WTC11 (cell line): ENCODE data around the gene CHD6. TPM values are rescaled to one million over a fixed set of nuclear protein-coding genes. Genes with fewer than 3 reads are reported as not detected.

ENCODE experiments used
- ATAC-seq: fragments of 200-7000 bp; cut with Tn5 transposase; 2 replicates; pipeline ENCODE4 v1.10.0; 2021; ENCODE audit warnings: mild to moderate bottlenecking, moderate library complexity
- CTCF ChIA-PET: fragments of 300-600 bp; sonication (Branson Sonifier 250); formaldehyde crosslinking; loops from one replicate; lab custom pipeline; 2021; ENCODE audit warnings: antibody characterized with exemption; lab: Charles Lee
- POLR2A ChIA-PET: fragments of 350-600 bp; sonication (Branson Sonifier 250); formaldehyde crosslinking; loops from one replicate; lab custom pipeline; 2021; ENCODE audit warnings: antibody characterized with exemption; lab: Charles Lee
- DNase-seq: peaks from one replicate; pipeline ENCODE4 v3.0.0; 2021; ENCODE audit warnings: low spot score
- H3K27ac Mint-ChIP-seq: 2 replicates; pipeline ENCODE4 v1.8.0; 2021; ENCODE audit warnings: mixed read lengths
- H3K27me3 Mint-ChIP-seq: 2 replicates; pipeline ENCODE4 v1.8.0; 2021; ENCODE audit warnings: low read depth, mild to moderate bottlenecking, moderate library complexity, mixed read lengths
- H3K36me3 Mint-ChIP-seq: 2 replicates; pipeline ENCODE4 v1.8.0; 2021; ENCODE audit warnings: mixed read lengths
- H3K4me1 Mint-ChIP-seq: 2 replicates; pipeline ENCODE4 v1.8.0; 2022; ENCODE audit warnings: mixed read lengths
- H3K4me3 Mint-ChIP-seq: 2 replicates; pipeline ENCODE4 v1.8.0; 2021; ENCODE audit warnings: mild to moderate bottlenecking, moderate library complexity, mixed read lengths
- H3K9me3 Mint-ChIP-seq: 2 replicates; pipeline ENCODE4 v1.8.0; 2021; ENCODE audit warnings: mixed read lengths
- CTCF ChIP-seq: fragments of 200-600 bp; IDR thresholded peaks from 2 replicates; pipeline ENCODE4 v1.8.0; 2022; ENCODE audit warnings: antibody characterized with exemption
- EMX1 ChIP-seq: fragments of 250-450 bp; sonication (Bioruptor Pico); IDR thresholded peaks from 2 replicates; pipeline ENCODE4 v1.8.0; 2021; ENCODE audit warnings: mild to moderate bottlenecking
- FOXJ3 ChIP-seq: sonication (generic); formaldehyde crosslinking; IDR thresholded peaks from 2 replicates; pipeline ENCODE4 v1.9.0; 2021; ENCODE audit warnings: missing genetic modification reagents, mild to moderate bottlenecking, borderline replicate concordance
- FOXP1 ChIP-seq: sonication (generic); formaldehyde crosslinking; IDR thresholded peaks from 2 replicates; pipeline ENCODE4 v1.8.0; 2022; ENCODE audit warnings: missing genetic modification reagents, mild to moderate bottlenecking, moderate library complexity, borderline replicate concordance
- HMGA2 ChIP-seq: fragments of 250-450 bp; sonication (Bioruptor Pico); IDR thresholded peaks from 2 replicates; pipeline ENCODE4 v1.4.0; 2021; ENCODE audit warnings: mild to moderate bottlenecking, moderate library complexity
- JAZF1 ChIP-seq: fragments of 250-450 bp; sonication (Bioruptor Pico); IDR thresholded peaks from 2 replicates; pipeline ENCODE4 v1.9.0; 2021; ENCODE audit warnings: moderate library complexity, mild to moderate bottlenecking, inconsistent platforms
- JUN ChIP-seq: sonication (generic); formaldehyde crosslinking; IDR thresholded peaks from 2 replicates; pipeline ENCODE4 v1.8.0; 2023; ENCODE audit warnings: mild to moderate bottlenecking, missing genetic modification reagents
- MAX ChIP-seq: sonication (generic); formaldehyde crosslinking; IDR thresholded peaks from 2 replicates; pipeline ENCODE4 v1.8.0; 2022; ENCODE audit warnings: mild to moderate bottlenecking, missing genetic modification reagents
- NFYB ChIP-seq: sonication (generic); formaldehyde crosslinking; conservative IDR thresholded peaks from 2 replicates; pipeline ENCODE4 v1.8.0; 2022; ENCODE audit warnings: low read depth, missing genetic modification reagents
- NR1H2 ChIP-seq: sonication (generic); formaldehyde crosslinking; IDR thresholded peaks from 2 replicates; pipeline ENCODE4 v1.9.0; 2021; ENCODE audit warnings: mild to moderate bottlenecking, moderate library complexity, missing genetic modification reagents
- NR2C2 ChIP-seq: sonication (generic); formaldehyde crosslinking; IDR thresholded peaks from 2 replicates; pipeline ENCODE4 v1.8.0; 2022; ENCODE audit warnings: mild to moderate bottlenecking, missing genetic modification reagents
- PRDM15 ChIP-seq: sonication (generic); formaldehyde crosslinking; IDR thresholded peaks from 2 replicates; pipeline ENCODE4 v1.8.0; 2022; ENCODE audit warnings: missing genetic modification reagents
- PREB ChIP-seq: sonication (generic); formaldehyde crosslinking; IDR thresholded peaks from 2 replicates; pipeline ENCODE4 v1.8.1; 2022; ENCODE audit warnings: mild to moderate bottlenecking, missing genetic modification reagents, moderate library complexity, borderline replicate concordance
- RORB ChIP-seq: fragments of 250-450 bp; sonication (Bioruptor Pico); IDR thresholded peaks from 2 replicates; pipeline ENCODE4 v1.9.0; 2021; ENCODE audit warnings: mild to moderate bottlenecking
- SP1 ChIP-seq: sonication (generic); formaldehyde crosslinking; conservative IDR thresholded peaks from 2 replicates; pipeline ENCODE4 v1.8.1; 2022; ENCODE audit warnings: missing genetic modification reagents
- TP53 ChIP-seq: sonication (generic); formaldehyde crosslinking; IDR thresholded peaks from 2 replicates; pipeline ENCODE4 v1.8.1; 2023; ENCODE audit warnings: mild to moderate bottlenecking, missing genetic modification reagents
- USF2 ChIP-seq: sonication (generic); formaldehyde crosslinking; IDR thresholded peaks from 2 replicates; pipeline ENCODE4 v1.8.1; 2023; ENCODE audit warnings: mild to moderate bottlenecking, missing genetic modification reagents, moderate library complexity
- ZBTB43 ChIP-seq: sonication (generic); formaldehyde crosslinking; IDR thresholded peaks from 2 replicates; pipeline ENCODE4 v1.8.1; 2023; ENCODE audit warnings: mild to moderate bottlenecking, missing genetic modification reagents
- ZMAT4 ChIP-seq: fragments of 250-450 bp; sonication (Bioruptor Pico); IDR thresholded peaks from 2 replicates; pipeline ENCODE4 v1.9.0; 2021; ENCODE audit warnings: mild to moderate bottlenecking
- ZNF138 ChIP-seq: sonication (generic); formaldehyde crosslinking; conservative IDR thresholded peaks from 2 replicates; pipeline ENCODE4 v1.8.1; 2022; ENCODE audit warnings: mild to moderate bottlenecking, moderate library complexity, missing genetic modification reagents
- ZNF219 ChIP-seq: sonication (generic); formaldehyde crosslinking; IDR thresholded peaks from 2 replicates; pipeline ENCODE4 v1.8.0; 2023; ENCODE audit warnings: missing genetic modification reagents, mild to moderate bottlenecking, borderline replicate concordance
- ZNF281 ChIP-seq: sonication (generic); formaldehyde crosslinking; IDR thresholded peaks from 2 replicates; pipeline ENCODE4 v1.8.0; 2023; ENCODE audit warnings: mild to moderate bottlenecking, missing genetic modification reagents
- total RNA-seq: library from RNA; stranded (reverse); gene quantifications from 3 replicates; pipeline ENCODE4 v1.2.3, GENCODE V29; 2021

The CHD6 gene
- total RNA-seq, 1 experiment from 2014 or later, result 52.1 TPM

- TF ChIP-seq HMGA2 (no peak), TP53 (CRISPR knock-in tag) (no peak), JAZF1 (CRISPR knock-in tag) (no peak), ZNF281 (no peak), MAX (CRISPR knock-in tag) (no peak), SP1 (CRISPR knock-in tag) (no peak), ZNF138 (CRISPR knock-in tag) (no peak), EMX1 (CRISPR knock-in tag) (no peak)
Measured at GRCh38 chr20:41369673-41370072, 248.5 kb downstream of the CHD6 start (continued).

- Mint-ChIP-seq H3K4me1 (peaks cover 12% of the 10 kb centered on the region), H3K27ac (no peak overlapping the region), H3K27me3 (peaks cover 58% of the 10 kb centered on the region), H3K4me3 (no peak overlapping the region), H3K9me3 (peaks cover 20% of the 10 kb centered on the region), H3K36me3 (peaks cover 10% of the 10 kb centered on the region)
- DNase-seq (no peak), ATAC-seq (no peak)
- POLR2A ChIA-PET, result no interaction called here
- CTCF ChIA-PET, result interaction anchor here (0.5 to 3.1 kb wide), 5 partner anchors 20 to 232 kb away, joined by 3 to 13 read pairs (median 6); no protein-coding TSS in a partner anchor
- TF ChIP-seq PREB (CRISPR knock-in tag) (no peak), RORB (CRISPR knock-in tag) (no peak), ZBTB43 (no peak), CTCF (no peak), ZNF219 (CRISPR knock-in tag) (no peak), USF2 (CRISPR knock-in tag) (no peak), NR1H2 (no peak), ZMAT4 (no peak), PRDM15 (no peak), FOXJ3 (CRISPR knock-in tag) (no peak), JUN (CRISPR knock-in tag) (no peak), NR2C2 (CRISPR knock-in tag) (no peak), NFYB (CRISPR knock-in tag) (no peak), FOXP1 (CRISPR knock-in tag) (no peak)
Measured at GRCh38 chr20:41367956-41368355, 250.2 kb downstream of the CHD6 start.
